SK-N-SH (cell line): ENCODE measurements around the gene RAB5B. TPM values are rescaled to one million over a fixed set of nuclear protein-coding genes. Genes with fewer than 3 reads are reported as not detected.

ENCODE experiments used
- CTCF ChIA-PET: fragments of 300-600, 350-600 bp; formaldehyde crosslinking; extraction: SDS; loops from one replicate; lab custom pipeline; 2021; lab: Yijun Ruan, JAX
- POLR2A ChIA-PET: fragments of 350-600 bp; sonication (Branson Sonifier 250); formaldehyde crosslinking; extraction: SDS; loops from one replicate; lab custom pipeline; 2020; ENCODE audit warnings: antibody characterized with exemption, inconsistent platforms; lab: Yijun Ruan, JAX
- DNase-seq: peaks from one replicate; pipeline ENCODE4 v3.0.0; 2012
- H2AFZ ChIP-seq: fragments of 200-600 bp; sonication (generic); 2 replicates; pipeline ENCODE4 v1.8.1; 2016; ENCODE audit warnings: antibody characterized with exemption, mild to moderate bottlenecking, low read depth
- H3F3A ChIP-seq: fragments of 200-600 bp; sonication (generic); replicated peaks from 2 replicates; pipeline ENCODE3; 2016; ENCODE audit warnings: antibody characterized with exemption, mild to moderate bottlenecking; ENCODE audit not compliant: insufficient read depth
- H3K27ac ChIP-seq, 2 experiments: fragments of 200-500 bp in 1 of 2; fragments of 200-600 bp in 1 of 2; sonication (Bioruptor generic) in 1 of 2; sonication (generic), shearing (Covaris generic) in 1 of 2; 2 replicates each; pipeline versions ENCODE4 v1.5.1 to v1.6.1; 2014 to 2016; ENCODE audit warnings: low read depth in 2 of 2, inconsistent platforms in 1 of 2, low read length in 1 of 2, mild to moderate bottlenecking in 1 of 2, mixed read lengths in 1 of 2
- H3K27me3 ChIP-seq: fragments of 200-600 bp; sonication (generic), shearing (Covaris generic); 2 replicates; pipeline ENCODE4 v1.6.1; 2016; ENCODE audit warnings: mixed run types; ENCODE audit not compliant: insufficient read depth
- H3K36me3 ChIP-seq, 2 experiments: fragments of 200-500 bp in 1 of 2; fragments of 200-600 bp in 1 of 2; sonication (Bioruptor generic) in 1 of 2; sonication (generic) in 1 of 2; replicated peaks in 1 of 2; 2 replicates each; pipeline versions ENCODE3 to v1.5.1; 2014 to 2016; ENCODE audit warnings: low read length in 1 of 2, mild to moderate bottlenecking in 1 of 2; ENCODE audit not compliant: insufficient read depth in 2 of 2, control insufficient read depth in 1 of 2
- H3K4me1 ChIP-seq, 2 experiments: fragments of 200-500 bp in 1 of 2; fragments of 200-600 bp in 1 of 2; sonication (Bioruptor generic) in 1 of 2; sonication (generic), shearing (Covaris generic) in 1 of 2; 2 replicates each; pipeline versions ENCODE4 v1.5.1 to v1.6.1; 2014 to 2016; ENCODE audit warnings: low read depth in 1 of 2, low read length in 1 of 2, mixed run types in 1 of 2; ENCODE audit not compliant: insufficient read depth in 2 of 2, control insufficient read depth in 1 of 2
- H3K4me2 ChIP-seq: fragments of 200-600 bp; sonication (generic), shearing (Covaris generic); 2 replicates; pipeline ENCODE4 v1.6.1; 2017; ENCODE audit warnings: mixed run types
- H3K4me3 ChIP-seq, 2 experiments: fragments of 200-500 bp in 1 of 2; fragments of 200-600 bp in 1 of 2; sonication (Bioruptor generic) in 1 of 2; sonication (generic), shearing (Covaris generic) in 1 of 2; 2 replicates each; pipeline versions ENCODE4 v1.5.1 to v1.8.1; 2014 to 2016; ENCODE audit warnings: low read depth in 2 of 2, inconsistent platforms in 1 of 2, low read length in 1 of 2, mild to moderate bottlenecking in 1 of 2, mixed read lengths in 1 of 2, moderate library complexity in 1 of 2
- H3K79me2 ChIP-seq: fragments of 200-600 bp; sonication (generic); 2 replicates; pipeline ENCODE4 v1.8.1; 2017; ENCODE audit warnings: mild to moderate bottlenecking; ENCODE audit not compliant: insufficient read depth
- H3K9ac ChIP-seq: fragments of 200-600 bp; sonication (generic); 2 replicates; pipeline ENCODE4 v1.6.1; 2017; ENCODE audit warnings: mixed run types
- H3K9me2 ChIP-seq: fragments of 200-600 bp; sonication (generic); 2 replicates; pipeline ENCODE4 v1.6.1; 2017; ENCODE audit warnings: mixed run types
- H3K9me3 ChIP-seq: fragments of 200-600 bp; sonication (generic); 2 replicates; pipeline ENCODE4 v1.6.1; 2017; ENCODE audit warnings: mixed run types, mild to moderate bottlenecking, moderate library complexity
- H4K20me1 ChIP-seq: fragments of 200-600 bp; sonication (generic); 2 replicates; pipeline ENCODE4 v1.6.1; 2017; ENCODE audit warnings: mild to moderate bottlenecking, mixed run types; ENCODE audit not compliant: insufficient read depth
- CHD2 ChIP-seq: fragments of 150-350 bp; IDR thresholded peaks from 2 replicates; pipeline ENCODE4 v1.6.1; 2018; ENCODE audit warnings: low read length; ENCODE audit not compliant: partially characterized antibody
- CTCF ChIP-seq: fragments of 200-600 bp; sonication (generic); IDR thresholded peaks from 2 replicates; pipeline ENCODE4 v1.6.1; 2017; ENCODE audit warnings: antibody characterized with exemption, mild to moderate bottlenecking, moderate library complexity
- ELF1 ChIP-seq: IDR thresholded peaks from 2 replicates; pipeline ENCODE4 v1.4.0; 2012
- FOSL2 ChIP-seq: IDR thresholded peaks from 2 replicates; pipeline ENCODE4 v1.4.0; 2012; ENCODE audit warnings: low read depth, mild to moderate bottlenecking, moderate library complexity, borderline replicate concordance
- FOXJ3 ChIP-seq: sonication (generic); formaldehyde crosslinking; IDR thresholded peaks from 2 replicates; pipeline ENCODE4 v1.5.1; 2020; ENCODE audit warnings: mild to moderate bottlenecking, missing genetic modification reagents
- FOXM1 ChIP-seq: IDR thresholded peaks from 2 replicates; pipeline ENCODE4 v1.4.0; 2012; ENCODE audit warnings: low read depth, mild to moderate bottlenecking
- GABPA ChIP-seq: IDR thresholded peaks from 2 replicates; pipeline ENCODE4 v1.4.0; 2012; ENCODE audit warnings: low read depth, mild to moderate bottlenecking
- GATA2 ChIP-seq: sonication (generic); formaldehyde crosslinking; IDR thresholded peaks from 2 replicates; pipeline ENCODE4 v1.5.0; 2020; ENCODE audit warnings: mild to moderate bottlenecking, missing genetic modification reagents
- JUND ChIP-seq: IDR thresholded peaks from 2 replicates; pipeline ENCODE4 v1.4.0; 2012
- MEF2A ChIP-seq: IDR thresholded peaks from 2 replicates; pipeline ENCODE4 v1.4.0; 2012; ENCODE audit warnings: low read depth, borderline replicate concordance
- MXI1 ChIP-seq: IDR thresholded peaks from 2 replicates; pipeline ENCODE4 v1.6.1; 2012; ENCODE audit warnings: mild to moderate bottlenecking, low read depth, low read length, improper control_type of control experiment
- NFIC ChIP-seq: IDR thresholded peaks from 2 replicates; pipeline ENCODE4 v1.4.0; 2012; ENCODE audit warnings: borderline replicate concordance
- NRF1 ChIP-seq: IDR thresholded peaks from 2 replicates; pipeline ENCODE4 v1.6.1; 2012; ENCODE audit warnings: low read depth, mild to moderate bottlenecking, low read length
- POLR2AphosphoS5 ChIP-seq: IDR thresholded peaks from 2 replicates; pipeline ENCODE4 v1.6.1; 2012; ENCODE audit warnings: low read depth, low read length
- RCOR1 ChIP-seq: fragments of 150-350 bp; IDR thresholded peaks from 2 replicates; pipeline ENCODE4 v1.6.1; 2017; ENCODE audit warnings: antibody characterized with exemption, low read length
- RXRA ChIP-seq: IDR thresholded peaks from 2 replicates; pipeline ENCODE4 v1.4.0; 2012; ENCODE audit warnings: low read depth, mild to moderate bottlenecking, borderline replicate concordance
- WGBS: methylation state at CpG from one replicate; pipeline ENCODE4 v1.1.6; 2017; ENCODE audit warnings: low lambda C conversion rate; 5-methylcytosine and 5-hydroxymethylcytosine counted together
- polyA plus RNA-seq, 3 experiments: library from polyadenylated mRNA; depleted of rRNA; stranded (reverse); fragments of >200 nt; gene quantifications; 2 replicates each; pipeline ENCODE4 v1.2.3, GENCODE V29; 2012
- TF ChIP-seq, protein P1 (sequence below): IDR thresholded peaks from 2 replicates; pipeline ENCODE4 v1.4.0; 2012; ENCODE audit warnings: low read depth, borderline replicate concordance
- TF ChIP-seq, protein P2 (sequence below): fragments of 150-350 bp; IDR thresholded peaks from 2 replicates; pipeline ENCODE4 v1.6.1; 2016; ENCODE audit warnings: mild to moderate bottlenecking, low read depth, low read length
- TF ChIP-seq, protein P3 (sequence below): IDR thresholded peaks from 2 replicates; pipeline ENCODE4 v1.4.0; 2012; ENCODE audit warnings: low read depth
- TF ChIP-seq, protein P4 (sequence below): IDR thresholded peaks from 2 replicates; pipeline ENCODE4; 2012

RAB5B gene
- polyA plus RNA-seq, 1 of the 3 experiments (the other 2 are of a cell fraction), result 54.0 TPM

GRCh38 chr12:55926738-55927587 lies 46.9 kb upstream of the RAB5B start (continued):
- TF ChIP-seq, protein P1, sequence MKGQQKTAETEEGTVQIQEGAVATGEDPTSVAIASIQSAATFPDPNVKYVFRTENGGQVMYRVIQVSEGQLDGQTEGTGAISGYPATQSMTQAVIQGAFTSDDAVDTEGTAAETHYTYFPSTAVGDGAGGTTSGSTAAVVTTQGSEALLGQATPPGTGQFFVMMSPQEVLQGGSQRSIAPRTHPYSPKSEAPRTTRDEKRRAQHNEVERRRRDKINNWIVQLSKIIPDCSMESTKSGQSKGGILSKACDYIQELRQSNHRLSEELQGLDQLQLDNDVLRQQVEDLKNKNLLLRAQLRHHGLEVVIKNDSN, result 0 out of 2 replicates have a peak, but pooled peaks have one; percentile 11
- TF ChIP-seq, protein P2, sequence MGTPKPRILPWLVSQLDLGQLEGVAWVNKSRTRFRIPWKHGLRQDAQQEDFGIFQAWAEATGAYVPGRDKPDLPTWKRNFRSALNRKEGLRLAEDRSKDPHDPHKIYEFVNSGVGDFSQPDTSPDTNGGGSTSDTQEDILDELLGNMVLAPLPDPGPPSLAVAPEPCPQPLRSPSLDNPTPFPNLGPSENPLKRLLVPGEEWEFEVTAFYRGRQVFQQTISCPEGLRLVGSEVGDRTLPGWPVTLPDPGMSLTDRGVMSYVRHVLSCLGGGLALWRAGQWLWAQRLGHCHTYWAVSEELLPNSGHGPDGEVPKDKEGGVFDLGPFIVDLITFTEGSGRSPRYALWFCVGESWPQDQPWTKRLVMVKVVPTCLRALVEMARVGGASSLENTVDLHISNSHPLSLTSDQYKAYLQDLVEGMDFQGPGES, result no peak
- TF ChIP-seq GABPA (peak; percentile 85), FOXM1 (no peak), CTCF (peak; percentile 97), ELF1 (peak; percentile 67), NRF1 (no peak), FOSL2 (no peak)
- TF ChIP-seq, protein P3, sequence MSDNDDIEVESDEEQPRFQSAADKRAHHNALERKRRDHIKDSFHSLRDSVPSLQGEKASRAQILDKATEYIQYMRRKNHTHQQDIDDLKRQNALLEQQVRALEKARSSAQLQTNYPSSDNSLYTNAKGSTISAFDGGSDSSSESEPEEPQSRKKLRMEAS, result peak; percentile 79

DNA sequence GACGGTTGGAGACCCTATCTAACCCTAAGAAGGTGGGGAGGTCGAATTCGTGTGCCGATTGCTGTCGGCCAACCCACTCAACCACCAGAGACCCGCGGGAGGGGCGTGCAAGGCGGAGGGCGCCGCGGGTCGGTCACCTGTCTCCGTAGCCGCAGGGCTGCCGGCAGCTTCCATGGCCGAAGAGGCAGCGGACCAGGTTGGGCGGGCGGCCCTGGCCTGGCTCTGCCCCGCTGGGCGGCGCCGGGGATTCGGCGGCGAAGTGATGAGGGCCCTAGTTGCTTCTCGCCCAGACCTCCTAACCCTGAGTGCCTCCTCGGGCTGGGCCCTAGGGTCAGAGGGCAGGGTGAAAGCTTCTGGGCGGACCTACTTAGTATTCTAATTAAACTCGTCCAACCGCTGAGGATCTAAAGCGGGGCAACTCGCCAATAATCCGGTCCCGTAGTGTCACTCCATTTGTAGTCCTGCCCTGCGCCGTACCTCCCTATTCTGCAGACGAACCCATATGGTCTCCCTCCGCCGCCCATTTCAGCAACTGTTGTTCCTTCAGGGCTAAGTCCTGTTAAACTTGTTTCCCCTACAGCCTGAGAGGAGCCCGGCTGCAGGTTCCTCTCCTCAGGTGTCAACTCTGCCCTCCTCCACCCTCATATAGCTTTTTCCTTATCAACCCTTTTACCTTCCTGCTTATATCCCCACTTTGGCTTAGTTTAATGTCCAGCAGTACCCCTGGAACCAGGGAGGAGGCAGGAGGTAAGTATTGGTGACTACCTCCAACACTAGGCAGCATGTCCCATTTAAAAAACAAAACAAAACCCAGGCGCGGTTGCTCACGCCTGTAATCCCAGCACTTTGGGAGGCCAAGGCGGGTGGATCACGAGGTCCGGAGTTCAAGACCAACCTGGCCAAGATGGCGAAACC lies 46.0 kb upstream of the RAB5B start, which contains the start of gene PYM1:
TSS of gene PYM1 (minus strand) at position 307 of the 915 bp plus-strand sequence. CDS start at position 174, 133 bp downstream.
- Histone ChIP-seq H3K27ac (peak within 1 kb of the TSS; percentile 94 to 98), H3K4me1 (peaks cover 27 to 31% of the 10 kb centered on the region in 2 experiments; a peak in 3 of 4 replicates), H3K36me3 (peaks cover 0 to under 1% of the 10 kb centered on the region in 2 experiments), H3K79me2 (peaks cover 73% of the 10 kb centered on the region), H3K27me3 (no peaks in the 10 kb centered on the region), H3K9ac (peak within 1 kb of the TSS; percentile 89), H3K9me2 (no peaks in the 10 kb centered on the region), H2AFZ (peak within 1 kb of the TSS; percentile 92), H3K4me2 (peak within 1 kb of the TSS; percentile 97), H3K4me3 (peak within 1 kb of the TSS; percentile 90 to 94), H3K9me3 (no peaks in the 10 kb centered on the region), H4K20me1 (no peaks in the 10 kb centered on the region), H3F3A (peaks cover 31% of the 10 kb centered on the region)
- ChIA-PET POLR2A (interaction anchor here (1.0 to 4.2 kb wide), 6 partner anchors 47 to 190 kb away, joined by 3 to 39 read pairs (median 4); partner anchors contain the start of genes DNAJC14, ORMDL2 and SARNP), CTCF (interaction anchor here (0.9 to 6.4 kb wide), 13 partner anchors 8 to 190 kb away, joined by 3 to 51 read pairs (median 5); partner anchors contain the start of gene DNAJC14)
- TF ChIP-seq JUND, result no peak
- 0 out of 2 replicates have a peak, but pooled peaks have one; percentile 6 for TF ChIP-seq RCOR1
- TF ChIP-seq MXI1, result 0 out of 2 replicates have a peak, but pooled peaks have one; percentile 0
- no peak for TF ChIP-seq FOXM1
- TF ChIP-seq, protein P3, result peak; percentile 15; the same call in 1 of the 2 replicates
- TF ChIP-seq POLR2AphosphoS5, result peak; percentile 37
- TF ChIP-seq CHD2, result peak; percentile 50
- TF ChIP-seq FOXJ3, result no peak
- TF ChIP-seq MEF2A, result no peak
- no peak for TF ChIP-seq GATA2
- TF ChIP-seq, protein P4, sequence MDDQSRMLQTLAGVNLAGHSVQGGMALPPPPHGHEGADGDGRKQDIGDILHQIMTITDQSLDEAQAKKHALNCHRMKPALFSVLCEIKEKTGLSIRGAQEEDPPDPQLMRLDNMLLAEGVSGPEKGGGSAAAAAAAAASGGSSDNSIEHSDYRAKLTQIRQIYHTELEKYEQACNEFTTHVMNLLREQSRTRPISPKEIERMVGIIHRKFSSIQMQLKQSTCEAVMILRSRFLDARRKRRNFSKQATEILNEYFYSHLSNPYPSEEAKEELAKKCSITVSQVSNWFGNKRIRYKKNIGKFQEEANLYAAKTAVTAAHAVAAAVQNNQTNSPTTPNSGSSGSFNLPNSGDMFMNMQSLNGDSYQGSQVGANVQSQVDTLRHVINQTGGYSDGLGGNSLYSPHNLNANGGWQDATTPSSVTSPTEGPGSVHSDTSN, result peak; percentile 38; the same call in 1 of the 2 replicates
- no peak for TF ChIP-seq RXRA
- TF ChIP-seq NFIC, result no peak; the same call in 1 of the 2 replicates
- DNase-seq, result peak; percentile 73
- WGBS, result 27% methylated on average over 22 of the region's 49 CpGs
